PC-9 (cell line): ENCODE data around the gene ATXN3L. TPM values are rescaled to one million over a fixed set of nuclear protein-coding genes. Genes with fewer than 3 reads are reported as not detected.

Experiments used
- BruUV-seq: library from RNA; stranded (reverse); fragments of 400-500 nt; replicated peaks from 2 replicates; lab custom pipeline; 2021; lab: Mats Ljungman, UMichigan
- CTCF ChIA-PET: fragments of 300-600 bp; sonication (Branson Sonifier 250); formaldehyde crosslinking; loops from one replicate; lab custom pipeline; 2022; ENCODE audit warnings: antibody characterized with exemption; lab: Charles Lee
- POLR2A ChIA-PET: fragments of 300-600 bp; sonication (Branson Sonifier 250); formaldehyde crosslinking; loops from one replicate; lab custom pipeline; 2022; ENCODE audit warnings: antibody characterized with exemption; ENCODE audit not compliant: unreplicated experiment; lab: Charles Lee
- DNase-seq, 2 experiments: peaks; one replicate each; pipeline versions ENCODE4 v3.0.0 to v3.0.0-alpha.2; 2015 to 2022; ENCODE audit warnings: mixed read lengths in 1 of 2
- H2AFZ ChIP-seq: fragments of 200-600 bp; sonication (generic); 2 replicates; pipeline ENCODE4 v1.8.1; 2017; ENCODE audit warnings: antibody characterized with exemption
- H3F3A ChIP-seq: fragments of 200-600 bp; sonication (generic); 2 replicates; pipeline ENCODE4 v1.8.1; 2017; ENCODE audit warnings: antibody characterized with exemption, mild to moderate bottlenecking, low read depth; ENCODE audit not compliant: insufficient read depth
- H3K27ac ChIP-seq: fragments of 200-600 bp; sonication (generic); 2 replicates; pipeline ENCODE4 v1.6.1; 2016; ENCODE audit warnings: mixed run types
- H3K27me3 ChIP-seq: fragments of 200-600 bp; sonication (generic); 2 replicates; pipeline ENCODE4 v1.6.1; 2016; ENCODE audit warnings: low read depth, mixed run types; ENCODE audit not compliant: insufficient read depth
- H3K36me3 ChIP-seq: fragments of 200-600 bp; sonication (generic); 2 replicates; pipeline ENCODE4 v1.6.1; 2016; ENCODE audit warnings: low read depth, mixed run types
- H3K4me1 ChIP-seq: fragments of 200-600 bp; sonication (generic); replicated peaks from 2 replicates; pipeline ENCODE4 v1.6.1; 2016; ENCODE audit warnings: mixed run types; ENCODE audit not compliant: insufficient read depth
- H3K4me2 ChIP-seq: fragments of 200-600 bp; sonication (generic); 2 replicates; pipeline ENCODE4 v1.6.1; 2017; ENCODE audit warnings: mixed run types
- H3K4me3 ChIP-seq: fragments of 200-600 bp; sonication (generic); 2 replicates; pipeline ENCODE4 v1.6.1; 2016; ENCODE audit warnings: mixed run types
- H3K79me2 ChIP-seq: fragments of 200-600 bp; sonication (generic); 2 replicates; pipeline ENCODE4 v1.6.1; 2017; ENCODE audit warnings: low read depth, mixed run types
- H3K9me2 ChIP-seq: fragments of 200-600 bp; sonication (generic); 2 replicates; pipeline ENCODE4 v1.8.1; 2017; ENCODE audit warnings: mild to moderate bottlenecking; ENCODE audit not compliant: insufficient read depth
- H3K9me3 ChIP-seq: fragments of 200-600 bp; sonication (generic); 2 replicates; pipeline ENCODE4 v1.8.1; 2016; ENCODE audit warnings: low read depth; ENCODE audit not compliant: insufficient read depth
- H4K20me1 ChIP-seq: fragments of 200-600 bp; sonication (generic); 2 replicates; pipeline ENCODE4 v1.8.1; 2017; ENCODE audit not compliant: insufficient read depth
- CTCF ChIP-seq: fragments of 200-600 bp; sonication (generic); conservative IDR thresholded peaks from 2 replicates; pipeline ENCODE4 v1.6.1; 2017; ENCODE audit warnings: mixed run types, antibody characterized with exemption, mild to moderate bottlenecking, moderate library complexity
- EZH2 ChIP-seq: fragments of 200-600 bp; sonication (generic); IDR thresholded peaks from 2 replicates; pipeline ENCODE4 v1.8.0; 2017; ENCODE audit warnings: antibody characterized with exemption, low read depth
- intact Hi-C: fragments of 100-400 bp; cut with micrococcal nuclease; formaldehyde crosslinking; loops from one replicate; pipeline ENCODE4 v1.10.0; 2022; ENCODE audit not compliant: unreplicated experiment
- total RNA-seq: library from RNA; stranded (reverse); gene quantifications from 2 replicates; pipeline ENCODE4 v1.2.3, GENCODE V29; 2021

Gene ATXN3L
- total RNA-seq, 1 experiment from 2014 or later, result not detected

DNA sequence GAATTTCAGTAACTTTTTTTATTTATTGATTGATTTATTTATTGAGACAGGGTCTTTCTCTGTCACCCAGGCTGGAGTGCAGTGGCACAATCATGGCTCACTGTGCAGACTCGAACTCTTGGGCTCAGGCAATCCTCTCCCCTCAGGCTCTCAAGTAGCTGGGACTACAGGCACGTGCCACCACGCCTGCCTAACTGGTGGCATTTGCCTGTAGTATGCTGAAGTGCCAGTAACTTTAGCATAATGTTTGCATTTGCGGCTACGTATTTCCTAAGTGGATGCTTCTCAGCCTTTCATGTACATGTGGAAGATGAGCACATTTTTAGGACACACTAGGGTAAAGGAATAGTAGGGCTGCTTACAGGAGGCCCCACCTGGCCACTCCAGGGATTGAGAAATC is 45.3 kb upstream of the ATXN3L start:
- ChIA-PET POLR2A (no interaction called here), CTCF (no interaction called here)
- Histone ChIP-seq H3K27me3 (no peaks in the 10 kb centered on the region), H3K27ac (no peak overlapping the region), H3K79me2 (no peaks in the 10 kb centered on the region), H3K4me1 (no peaks in the 10 kb centered on the region), H3K4me3 (no peak overlapping the region), H3K36me3 (no peaks in the 10 kb centered on the region), H3K9me3 (no peaks in the 10 kb centered on the region), H2AFZ (no peak overlapping the region), H3K4me2 (no peak overlapping the region), H4K20me1 (no peaks in the 10 kb centered on the region), H3F3A (no peaks in the 10 kb centered on the region), H3K9me2 (no peaks in the 10 kb centered on the region)
- BruUV-seq, result no TSS peak
- intact Hi-C loops, result no loop called here
- TF ChIP-seq CTCF (no peak), EZH2 (no peak)
- DNase-seq, result no peak

DNA sequence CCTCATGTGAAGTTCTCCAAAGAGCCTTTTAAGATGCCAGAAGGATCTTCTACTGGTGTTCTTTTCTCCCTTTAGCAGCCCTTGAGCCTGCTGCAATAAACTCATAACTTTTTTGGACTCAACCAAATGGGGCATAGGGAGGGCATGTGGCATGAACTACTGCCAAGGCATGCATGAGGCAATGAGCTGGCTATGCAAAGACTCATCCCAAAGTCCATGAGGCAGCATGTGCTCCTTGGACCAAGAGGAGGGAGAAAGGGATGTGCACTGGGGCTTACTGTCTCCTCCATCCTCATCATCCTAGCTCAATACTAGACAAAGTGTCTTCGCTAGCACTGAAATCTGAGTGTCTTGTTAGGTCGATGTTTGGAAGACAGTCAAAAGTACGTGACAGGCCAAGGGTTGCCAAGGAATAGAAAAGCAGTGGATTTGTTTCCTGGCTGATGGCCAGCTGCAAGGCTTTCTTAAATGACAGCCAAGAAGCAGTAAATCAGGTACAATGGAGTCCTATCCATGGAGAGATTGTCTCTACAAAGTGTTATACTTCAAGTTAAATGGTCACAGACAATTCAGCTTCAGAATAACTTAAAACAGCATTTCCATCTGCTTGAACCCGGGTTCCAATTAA is 44.5 kb upstream of the ATXN3L start:
- Histone ChIP-seq H3K27ac (no peak overlapping the region), H3K79me2 (no peaks in the 10 kb centered on the region), H3F3A (no peaks in the 10 kb centered on the region), H3K9me2 (no peaks in the 10 kb centered on the region), H3K4me3 (no peak overlapping the region), H3K9me3 (no peaks in the 10 kb centered on the region), H3K36me3 (no peaks in the 10 kb centered on the region), H2AFZ (no peak overlapping the region), H4K20me1 (no peaks in the 10 kb centered on the region), H3K27me3 (no peaks in the 10 kb centered on the region), H3K4me1 (no peaks in the 10 kb centered on the region), H3K4me2 (no peak overlapping the region)
- ChIA-PET POLR2A (no interaction called here), CTCF (no interaction called here)
- no TSS peak for BruUV-seq
- DNase-seq, result no peak
- intact Hi-C loops, result no loop called here
- TF ChIP-seq EZH2 (no peak), CTCF (no peak)

- POLR2A ChIA-PET, result no interaction called here
- Histone ChIP-seq H4K20me1 (no peaks in the 10 kb centered on the region), H3K4me3 (no peak overlapping the region), H3K4me2 (no peak overlapping the region), H3F3A (no peaks in the 10 kb centered on the region), H3K9me2 (no peaks in the 10 kb centered on the region), H3K27me3 (no peaks in the 10 kb centered on the region), H3K9me3 (no peaks in the 10 kb centered on the region), H3K27ac (no peak overlapping the region), H2AFZ (no peak overlapping the region), H3K4me1 (no peaks in the 10 kb centered on the region), H3K79me2 (no peaks in the 10 kb centered on the region), H3K36me3 (no peaks in the 10 kb centered on the region)
- no TSS peak for BruUV-seq
- DNase-seq, result no peak
- CTCF ChIA-PET, result no interaction called here
- no peak for TF ChIP-seq EZH2
- no peak for TF ChIP-seq CTCF
- intact Hi-C loops, result no loop called here
Observed at GRCh38 chrX:13360146-13360545, 40.3 kb upstream of the ATXN3L start.
